Esophagus squamous epithelium (tissue), 4 donors: ENCODE data around the gene SYT1.

Experiments used
- CTCF ChIP-seq, 6 experiments: fragments of 450-650 bp in 4 of 6; fragments of 200-600 bp in 2 of 6; sonication (generic) in 2 of 6; IDR thresholded peaks; one replicate each; pipeline ENCODE4 v1.5.1; 2016 to 2019; ENCODE audit warnings: antibody characterized with exemption in 6 of 6, mild to moderate bottlenecking in 4 of 6, moderate library complexity in 4 of 6
- POLR2A ChIP-seq, 4 donors: fragments of 450-650 bp; IDR thresholded peaks; one replicate each; pipeline ENCODE4 v1.6.1; 2017; ENCODE audit warnings: antibody characterized with exemption in 4 of 4, mild to moderate bottlenecking in 4 of 4, moderate library complexity in 3 of 4

GRCh38 chr12:78918268-78918667, 53.7 kb downstream of the SYT1 start:
- TF ChIP-seq CTCF (IDR thresholded peaks at IDR 0.05) (no peak), POLR2A (IDR thresholded peaks at IDR 0.05) (no peak)
